ENCODE data around the gene PLPP7. TPM values are rescaled to one million over a fixed set of nuclear protein-coding genes. Genes with fewer than 3 reads are reported as not detected.

The PLPP7 gene
- total RNA-seq, 1 experiment from 2014 or later: not detected

GRCh38 chr9:131346559-131346958 is 57.0 kb downstream of the PLPP7 start:
- H4K20me1 ChIP-seq (ENCODE audit: insufficient read depth): no peaks in the 10 kb centered on the region
- no peaks in the 10 kb centered on the region for H3K36me3 ChIP-seq (ENCODE audit: low read depth)
- H3K27ac ChIP-seq: no peak overlapping the region
- DNase-seq: no peak
- no peaks in the 10 kb centered on the region for H3K79me2 ChIP-seq (ENCODE audit: low read depth)
- no peaks in the 10 kb centered on the region for H3K9me3 ChIP-seq (ENCODE audit: insufficient read depth, low read depth)
- H3K4me2 ChIP-seq: no peak overlapping the region
- BruUV-seq (replicated peaks): no TSS peak
- ChIA-PET CTCF (no interaction called here), POLR2A (ENCODE audit: unreplicated experiment) (no interaction called here)
- H3K4me1 ChIP-seq (replicated peaks; ENCODE audit: insufficient read depth): no peaks in the 10 kb centered on the region
- no peaks in the 10 kb centered on the region for H3K9me2 ChIP-seq (ENCODE audit: insufficient read depth)
- H3K27me3 ChIP-seq (ENCODE audit: insufficient read depth, low read depth): no peaks in the 10 kb centered on the region
- H3F3A ChIP-seq (ENCODE audit: insufficient read depth, low read depth): no peaks in the 10 kb centered on the region
- H2AFZ ChIP-seq: no peak overlapping the region
- no peak overlapping the region for H3K4me3 ChIP-seq
- TF ChIP-seq EZH2 (IDR thresholded peaks at IDR 0.05; ENCODE audit: low read depth) (no peak), CTCF (conservative IDR thresholded peaks at IDR 0.05) (no peak)
- intact Hi-C loops (cut with micrococcal nuclease; ENCODE audit: unreplicated experiment): no loop called here

GRCh38 chr9:131347376-131348020 is 58.0 kb downstream of the PLPP7 start:
- ChIA-PET CTCF (interaction anchor here (0.6 to 0.8 kb wide), 2 partner anchors 180 to 292 kb away, joined by 3 to 7 read pairs; no protein-coding TSS in a partner anchor), POLR2A (ENCODE audit: unreplicated experiment) (interaction anchor here (0.6 kb wide), 1 partner anchor 195 kb away, joined by 9 read pairs; no protein-coding TSS in a partner anchor)
- Histone ChIP-seq H3K4me1 (replicated peaks; ENCODE audit: insufficient read depth) (no peaks in the 10 kb centered on the region), H3K4me3 (no peak overlapping the region), H3K27ac (no peak overlapping the region), H4K20me1 (ENCODE audit: insufficient read depth) (no peaks in the 10 kb centered on the region), H3K9me2 (ENCODE audit: insufficient read depth) (no peaks in the 10 kb centered on the region), H3K9me3 (ENCODE audit: insufficient read depth, low read depth) (no peaks in the 10 kb centered on the region), H3F3A (ENCODE audit: insufficient read depth, low read depth) (no peaks in the 10 kb centered on the region), H3K79me2 (ENCODE audit: low read depth) (no peaks in the 10 kb centered on the region), H3K36me3 (ENCODE audit: low read depth) (no peaks in the 10 kb centered on the region), H3K4me2 (no peak overlapping the region), H3K27me3 (ENCODE audit: insufficient read depth, low read depth) (no peaks in the 10 kb centered on the region), H2AFZ (no peak overlapping the region)
- TF ChIP-seq EZH2 (IDR thresholded peaks at IDR 0.05; ENCODE audit: low read depth) (no peak), CTCF (conservative IDR thresholded peaks at IDR 0.05) (no peak)
- DNase-seq: no peak
- intact Hi-C loops (cut with micrococcal nuclease; ENCODE audit: unreplicated experiment): no loop called here
- BruUV-seq (replicated peaks): no TSS peak

GRCh38 chr9:131348631-131349521 is 59.4 kb downstream of the PLPP7 start:
- Histone ChIP-seq H3K27me3 (ENCODE audit: insufficient read depth, low read depth) (no peaks in the 10 kb centered on the region), H3F3A (ENCODE audit: insufficient read depth, low read depth) (no peaks in the 10 kb centered on the region), H3K79me2 (ENCODE audit: low read depth) (no peaks in the 10 kb centered on the region), H4K20me1 (ENCODE audit: insufficient read depth) (no peaks in the 10 kb centered on the region), H2AFZ (no peak overlapping the region), H3K36me3 (ENCODE audit: low read depth) (no peaks in the 10 kb centered on the region), H3K9me3 (ENCODE audit: insufficient read depth, low read depth) (no peaks in the 10 kb centered on the region), H3K4me2 (no peak overlapping the region), H3K4me1 (replicated peaks; ENCODE audit: insufficient read depth) (no peaks in the 10 kb centered on the region), H3K9me2 (ENCODE audit: insufficient read depth) (no peaks in the 10 kb centered on the region), H3K4me3 (no peak overlapping the region), H3K27ac (no peak overlapping the region)
- BruUV-seq (replicated peaks): no TSS peak
- ChIA-PET POLR2A (ENCODE audit: unreplicated experiment) (interaction anchor here (0.6 kb wide), 1 partner anchor 196 kb away, joined by 9 read pairs; no protein-coding TSS in a partner anchor), CTCF (interaction anchor here (0.5 to 1.1 kb wide), 3 partner anchors 11 to 74 kb away, joined by 3 to 4 read pairs (median 4); no protein-coding TSS in a partner anchor)
- DNase-seq: no peak
- intact Hi-C loops (cut with micrococcal nuclease; ENCODE audit: unreplicated experiment): no loop called here
- TF ChIP-seq CTCF (conservative IDR thresholded peaks at IDR 0.05) (no peak; the same call in 1 of the 2 replicates), EZH2 (IDR thresholded peaks at IDR 0.05; ENCODE audit: low read depth) (no peak)
